ENCODE measurements around the gene RASGRP2.
A peak's percentile ranks its signal among the peaks of the same experiment; 100 is the strongest.

RASGRP2 gene

GRCh38 chr11:64716473-64717267 lies 27.3 kb downstream of the RASGRP2 start:
- peak overlapping the region in 2 of 3 experiments; percentile 10 to 56 for H3K4me3 Mint-ChIP-seq
- H3K27ac Mint-ChIP-seq, result no peak overlapping the region
- peaks cover 89% of the 10 kb centered on the region for H3K27me3 Mint-ChIP-seq (ENCODE audit: low read depth)
- H3K4me1 Mint-ChIP-seq, result peaks cover 13% of the 10 kb centered on the region
- no peaks in the 10 kb centered on the region for H3K9me3 Mint-ChIP-seq
- no peak for TF ChIP-seq CTCF (IDR thresholded peaks at IDR 0.05; ENCODE audit: unreplicated experiment in 3 of 3)
- no peaks in the 10 kb centered on the region for H3K36me3 Mint-ChIP-seq (ENCODE audit: low read depth)

GRCh38 chr11:64715756-64716472 lies 28.0 kb downstream of the RASGRP2 start:
- TF ChIP-seq CTCF (IDR thresholded peaks at IDR 0.05; ENCODE audit: unreplicated experiment in 3 of 3), result no peak
- Mint-ChIP-seq H3K4me3 (peak overlapping the region in 2 of 3 experiments; percentile 10 to 56), H3K36me3 (ENCODE audit: low read depth) (no peaks in the 10 kb centered on the region), H3K4me1 (peaks cover 17% of the 10 kb centered on the region), H3K9me3 (no peaks in the 10 kb centered on the region), H3K27me3 (ENCODE audit: low read depth) (peaks cover 89% of the 10 kb centered on the region), H3K27ac (no peak overlapping the region)

GRCh38 chr11:64715110-64715509 lies 28.8 kb downstream of the RASGRP2 start:
- Mint-ChIP-seq H3K9me3 (no peaks in the 10 kb centered on the region), H3K27me3 (ENCODE audit: low read depth) (peaks cover 89% of the 10 kb centered on the region), H3K4me3 (peak overlapping the region; percentile 10 to 22 (median 19)), H3K36me3 (ENCODE audit: low read depth) (no peaks in the 10 kb centered on the region), H3K4me1 (peaks cover 20% of the 10 kb centered on the region), H3K27ac (no peak overlapping the region)
- TF ChIP-seq CTCF (IDR thresholded peaks at IDR 0.05; ENCODE audit: unreplicated experiment in 3 of 3), result no peak

- Mint-ChIP-seq H3K27me3 (ENCODE audit: low read depth) (peaks cover 89% of the 10 kb centered on the region), H3K4me1 (peaks cover 20% of the 10 kb centered on the region), H3K9me3 (no peaks in the 10 kb centered on the region), H3K4me3 (peak overlapping the region in 2 of 3 experiments; percentile 30 to 70), H3K36me3 (ENCODE audit: low read depth) (no peaks in the 10 kb centered on the region), H3K27ac (no peak overlapping the region)
- TF ChIP-seq CTCF (IDR thresholded peaks at IDR 0.05; ENCODE audit: unreplicated experiment in 3 of 3), result no peak
These were observed 29.3 kb downstream of the RASGRP2 start for GRCh38 chr11:64714666-64715065.

- Mint-ChIP-seq H3K4me3 (peak overlapping the region in 2 of 3 experiments; percentile 56 to 70), H3K4me1 (peaks cover 20% of the 10 kb centered on the region), H3K27me3 (ENCODE audit: low read depth) (peaks cover 88% of the 10 kb centered on the region), H3K36me3 (ENCODE audit: low read depth) (no peaks in the 10 kb centered on the region), H3K9me3 (no peaks in the 10 kb centered on the region), H3K27ac (no peak overlapping the region)
- TF ChIP-seq CTCF (IDR thresholded peaks at IDR 0.05; ENCODE audit: unreplicated experiment in 3 of 3), result no peak
These were observed 30.1 kb downstream of the RASGRP2 start for GRCh38 chr11:64713781-64714363.
